Activated T-helper 9 cell treated with anti-CD3 and anti-CD28 coated beads, Interleukin-2, amount 50 U/mL, for 16 hours (primary cell): ENCODE results near the gene DYNC1H1.

Experiments used
- DNase-seq: peaks from one replicate; pipeline ENCODE4 v3.0.0-alpha.2; 2020; ENCODE audit warnings: low read depth

The DYNC1H1 gene

GRCh38 chr14:101964297-101965180, at the start of gene DYNC1H1:
DYNC1H1 (plus strand) TSS chr14:101964573; CDS start chr14:101964692, 119 bp downstream.
- DNase-seq = peak; percentile 86

- no peak for DNase-seq
Observed at GRCh38 chr14:101915871-101916815, 48.2 kb upstream of the DYNC1H1 start.

DNA sequence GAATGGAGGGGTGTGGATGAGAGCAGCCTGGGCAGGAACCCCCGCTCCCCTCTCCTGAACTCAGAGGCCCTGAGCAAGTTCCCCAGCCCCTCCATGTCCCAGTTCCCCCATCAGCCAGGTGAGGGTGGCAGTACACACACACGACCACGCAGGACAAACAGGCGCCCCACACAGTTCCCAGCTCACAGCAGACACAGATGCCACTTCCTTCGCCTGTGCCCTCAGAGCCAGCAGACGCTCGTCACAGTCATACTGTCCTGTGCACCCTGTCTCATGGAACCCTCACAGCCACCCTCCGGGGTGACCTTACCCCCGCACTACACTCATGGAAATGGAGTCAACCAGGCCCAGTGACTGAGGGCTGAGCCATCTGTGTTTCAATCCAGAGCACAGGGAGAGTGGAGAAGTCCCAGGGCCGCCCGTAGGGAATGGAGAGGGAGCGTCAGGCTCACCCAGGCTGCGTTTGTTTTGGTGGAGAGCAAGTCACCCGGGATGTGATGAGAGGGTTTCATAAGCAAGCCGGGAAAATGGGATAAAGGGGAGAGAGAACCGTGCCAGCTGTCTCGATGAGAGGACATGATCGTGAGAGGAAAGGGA, 47.5 kb upstream of the DYNC1H1 start:
- no peak for DNase-seq

DNA sequence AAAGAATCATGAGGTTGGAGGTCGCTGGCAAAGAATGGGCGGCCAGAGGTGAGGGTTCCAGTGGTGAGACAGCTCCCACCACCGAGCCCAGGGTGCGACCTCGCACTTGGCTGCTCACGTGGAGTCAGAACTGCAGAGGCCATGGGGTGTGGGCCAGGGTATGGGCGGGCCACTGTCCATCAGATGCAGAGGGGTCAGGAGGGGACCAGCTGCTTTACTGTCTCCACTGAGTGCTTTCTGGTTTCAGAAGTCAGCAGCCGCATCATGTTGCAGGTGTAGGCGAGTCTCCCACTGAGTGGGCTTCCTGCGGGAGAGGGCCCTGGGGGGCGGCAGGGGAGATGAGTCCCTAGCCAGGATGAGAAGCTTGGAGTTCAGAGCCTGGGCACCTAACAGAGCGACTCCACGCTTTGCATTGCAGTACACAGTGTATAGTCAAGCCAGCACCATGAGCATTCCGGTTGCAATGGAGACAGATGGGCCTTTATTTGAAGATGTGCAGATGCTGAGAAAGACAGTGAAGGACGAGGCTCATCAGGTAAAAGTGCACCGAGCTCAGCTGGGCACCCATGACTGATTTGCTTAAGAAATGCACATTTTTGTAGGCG, 46.9 kb upstream of the DYNC1H1 start:
- DNase-seq = no peak

DNA sequence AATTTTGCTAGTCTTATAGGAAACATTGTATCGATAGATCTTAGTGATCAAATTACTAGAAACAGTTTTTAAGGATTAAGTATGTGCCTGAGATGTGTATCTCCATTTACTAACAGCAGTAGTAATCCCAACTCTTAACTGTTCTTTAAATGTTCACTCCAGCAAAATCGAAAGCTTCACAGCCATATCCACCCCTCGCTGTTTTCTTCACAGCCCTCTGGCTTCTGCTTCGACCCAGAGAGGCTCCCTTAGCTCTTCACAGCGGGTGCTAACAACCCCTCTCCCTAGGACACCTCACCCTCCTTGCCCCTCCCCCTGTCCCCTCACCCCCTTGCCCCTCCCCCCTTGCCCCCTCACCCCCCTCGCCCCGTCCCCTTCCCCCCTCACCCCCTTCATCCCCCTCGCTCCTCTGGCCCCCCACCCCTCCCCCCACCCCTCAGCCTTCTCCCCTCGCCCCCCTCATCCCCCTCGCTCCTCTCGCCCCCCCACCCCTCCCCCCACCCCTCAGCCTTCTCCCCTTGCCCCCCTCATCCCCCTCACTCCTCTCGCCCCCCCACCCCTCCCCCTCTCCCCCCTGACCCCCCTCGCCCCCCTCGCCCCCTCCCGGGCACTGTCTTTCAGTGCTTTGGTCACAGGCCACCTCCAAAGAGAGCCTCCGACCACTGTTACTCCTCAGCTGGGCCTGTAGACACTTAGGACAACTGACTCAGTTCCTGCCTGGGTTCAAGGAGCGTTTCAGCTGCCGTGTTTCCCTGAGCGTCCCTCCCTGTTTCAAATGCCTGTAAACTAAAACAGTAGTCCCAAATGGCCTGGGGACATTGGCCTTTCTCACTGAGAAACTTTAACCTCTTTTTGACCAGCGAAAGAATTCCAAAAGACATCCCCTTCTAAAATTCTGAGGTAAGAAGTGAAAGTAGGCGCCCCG, 46.0 kb upstream of the DYNC1H1 start:
- DNase-seq = no peak

DNA sequence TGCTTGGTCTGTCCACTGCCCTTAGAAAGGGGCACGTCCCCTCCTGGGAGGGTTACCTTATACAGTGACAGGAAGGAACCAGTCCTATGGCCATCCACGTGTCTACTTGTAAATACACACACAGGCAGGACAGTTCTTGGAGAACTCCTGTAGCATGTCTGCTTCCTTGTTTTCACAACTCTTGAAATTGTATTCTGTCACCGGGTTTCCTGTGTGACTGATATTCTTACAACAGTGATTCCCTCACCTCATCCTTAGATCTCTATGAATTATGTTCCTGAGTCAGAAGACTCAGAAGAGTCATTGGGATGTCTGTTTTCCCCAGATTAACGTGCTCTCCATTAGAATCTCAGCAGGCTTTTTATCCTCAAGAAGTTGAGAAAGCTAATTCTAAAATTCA, 44.1 kb upstream of the DYNC1H1 start:
- DNase-seq = no peak

DNA sequence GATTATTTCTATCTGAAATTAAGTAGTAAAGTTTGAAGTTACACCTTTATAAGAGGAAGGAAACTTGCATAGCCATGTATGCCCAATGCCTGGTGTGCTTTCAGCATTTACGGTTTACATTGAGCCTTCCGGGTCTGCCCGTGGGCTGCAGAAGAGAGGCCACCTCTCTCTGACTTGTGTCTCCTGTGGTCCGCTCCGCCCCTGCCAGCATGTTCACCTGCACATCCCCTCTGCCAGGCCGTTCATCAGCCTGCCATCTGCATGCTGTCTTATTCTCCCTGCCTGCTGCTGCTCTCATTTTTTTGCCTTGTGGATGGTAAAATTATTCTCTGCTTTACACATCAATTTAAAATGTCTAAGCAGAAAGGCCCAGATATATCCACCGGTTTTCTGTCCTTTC, 41.5 kb upstream of the DYNC1H1 start:
- DNase-seq = no peak

DNA sequence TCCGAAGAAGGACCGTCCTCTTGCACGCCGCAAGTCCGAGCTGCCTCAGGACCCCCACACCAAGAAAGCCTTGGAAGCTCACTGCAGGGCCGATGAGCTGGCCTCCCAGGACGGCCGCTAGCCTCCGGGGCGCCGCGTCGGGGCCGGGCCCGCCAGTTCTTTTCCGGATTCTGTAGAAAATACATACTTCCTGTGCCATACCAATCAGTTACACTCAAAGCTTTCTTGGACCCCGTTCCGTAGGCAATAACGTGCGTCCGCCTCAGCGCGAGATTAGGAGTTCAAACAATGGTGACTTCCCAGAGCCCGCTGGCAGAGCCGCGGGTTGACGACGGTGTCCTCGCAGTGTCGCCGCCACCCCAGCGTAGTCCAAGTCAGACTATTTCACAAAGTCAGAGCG, 39.2 kb upstream of the DYNC1H1 start:
- no peak for DNase-seq

DNA sequence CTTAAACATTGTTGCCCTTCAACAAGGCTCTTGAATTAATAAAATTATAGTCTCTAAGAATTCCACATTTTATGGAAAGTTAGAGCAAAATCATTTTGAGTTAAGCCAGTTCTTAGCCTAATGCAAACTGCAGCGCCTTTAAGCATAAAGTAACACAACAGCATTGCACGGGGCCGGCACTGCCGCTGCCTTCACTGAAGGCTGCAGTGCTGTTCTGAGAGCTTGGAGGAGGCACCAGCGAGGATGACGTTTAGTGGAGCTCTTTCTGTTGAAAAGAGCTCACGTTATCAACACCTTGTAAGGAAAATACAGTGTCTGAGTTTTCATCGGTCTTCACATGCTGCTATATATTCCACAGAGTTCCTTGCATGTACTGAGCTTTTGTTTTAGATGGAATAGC, 38.3 kb upstream of the DYNC1H1 start:
- DNase-seq = no peak

GRCh38 chr14:101926620-101927019, 37.8 kb upstream of the DYNC1H1 start:
- DNase-seq = no peak

DNA sequence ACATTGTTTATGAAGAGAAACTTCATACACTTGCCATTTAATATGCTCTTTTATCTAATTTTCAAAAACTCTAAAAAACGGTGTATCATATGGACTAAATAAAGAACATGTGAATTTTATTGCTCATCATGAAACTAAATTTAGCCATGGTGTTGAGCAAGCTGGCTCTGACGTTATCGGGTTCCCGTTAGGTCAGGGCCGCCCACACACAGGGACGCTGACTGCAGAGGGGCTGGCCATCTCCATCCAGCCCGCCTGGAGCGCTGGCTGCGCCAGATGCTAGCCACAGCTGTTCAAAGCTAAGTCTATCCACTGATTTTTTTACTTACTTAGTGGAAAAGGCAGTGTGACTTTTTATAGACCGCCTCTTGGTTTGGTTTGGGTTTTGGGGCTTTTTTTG, 36.5 kb upstream of the DYNC1H1 start:
- DNase-seq = no peak

- DNase-seq = no peak
Observed at GRCh38 chr14:101928415-101928841, 35.9 kb upstream of the DYNC1H1 start.

DNA sequence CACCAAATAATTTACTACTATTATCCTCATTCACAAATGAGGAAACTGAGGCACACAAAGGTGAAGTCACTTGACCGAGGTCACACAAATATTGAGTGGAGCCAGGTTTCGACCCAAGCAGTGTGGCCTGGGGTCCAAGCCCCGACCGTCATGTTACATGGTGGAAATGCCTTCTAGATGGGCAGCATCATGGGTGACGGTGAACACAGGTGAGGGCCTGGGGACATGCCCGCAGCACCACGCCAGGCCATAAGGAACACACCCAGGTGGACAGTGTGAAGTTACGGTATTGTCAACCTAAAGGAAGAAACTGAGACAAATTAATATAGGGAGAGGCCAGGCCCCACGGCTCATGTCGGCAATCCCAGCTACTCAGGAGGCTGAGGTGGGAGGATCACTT, 35.3 kb upstream of the DYNC1H1 start:
- DNase-seq = no peak

- DNase-seq = no peak
Observed at GRCh38 chr14:101929946-101930345, 34.4 kb upstream of the DYNC1H1 start.

DNA sequence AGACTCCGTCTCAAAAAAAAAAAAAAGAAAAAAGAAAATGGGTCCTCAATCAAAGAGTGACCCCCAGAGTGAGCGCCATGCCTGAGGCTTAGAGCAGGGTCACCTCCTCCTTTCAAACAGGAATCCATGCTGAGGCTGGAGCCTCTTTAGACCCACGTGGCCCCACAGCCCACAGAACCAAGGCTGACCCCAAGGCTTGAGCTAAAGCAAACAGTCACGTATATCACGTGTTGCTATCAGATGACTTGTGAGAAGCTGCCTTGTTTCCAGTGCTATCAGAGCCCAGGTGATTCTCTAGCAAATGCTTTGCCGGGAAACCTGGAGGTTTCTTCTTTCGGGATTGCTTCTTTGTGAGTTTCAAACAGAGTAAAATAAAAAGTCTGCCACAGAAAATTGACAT, 31.7 kb upstream of the DYNC1H1 start:
- no peak for DNase-seq

GRCh38 chr14:101933209-101933608, 31.2 kb upstream of the DYNC1H1 start:
- no peak for DNase-seq

DNA sequence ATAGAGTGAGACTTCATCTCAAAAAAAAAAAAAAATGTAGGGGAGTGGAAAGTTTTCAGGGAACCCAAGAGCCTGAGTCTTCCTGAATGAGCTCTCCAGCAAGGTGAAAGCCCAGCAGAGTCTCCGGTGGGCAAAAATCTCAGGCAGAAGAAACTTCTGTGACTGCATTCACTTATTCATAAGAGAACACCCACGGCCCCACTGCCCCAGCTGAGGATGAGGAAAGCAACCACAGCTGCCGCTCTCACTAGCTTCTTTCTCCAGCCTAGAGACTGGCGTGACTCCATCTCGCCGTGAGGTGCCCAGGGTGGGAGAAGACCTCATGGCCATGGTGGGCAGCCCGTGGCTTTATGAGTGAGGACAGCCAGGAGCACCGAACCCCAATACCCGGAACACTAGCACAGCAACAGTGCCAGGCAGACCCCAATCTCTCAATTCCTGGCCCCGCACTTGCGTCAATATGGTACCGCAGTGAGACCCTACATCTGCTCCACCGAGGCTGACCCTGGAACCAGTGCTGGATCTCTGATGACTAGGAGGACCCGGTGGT, 29.7 kb upstream of the DYNC1H1 start:
- DNase-seq = no peak

GRCh38 chr14:101937926-101938767, 26.2 kb upstream of the DYNC1H1 start:
- no peak for DNase-seq

- no peak for DNase-seq
Observed at GRCh38 chr14:101939646-101940170, 24.7 kb upstream of the DYNC1H1 start.
